Lower leg skin (tissue), 3 donors: ENCODE data around the gene SHISAL2B.

Experiments
- CTCF ChIP-seq, 3 donors: fragments of 450-650 bp; IDR thresholded peaks; one replicate each; pipeline ENCODE4 v1.5.1; 2016; ENCODE audit warnings: antibody characterized with exemption in 3 of 3, mild to moderate bottlenecking in 3 of 3, moderate library complexity in 2 of 3
- POLR2A ChIP-seq, 2 donors: fragments of 450-650 bp; IDR thresholded peaks; one replicate each; pipeline ENCODE4 v1.6.1; 2016 to 2017; ENCODE audit warnings: antibody characterized with exemption in 2 of 2, mild to moderate bottlenecking in 1 of 2, moderate library complexity in 1 of 2

GRCh38 chr5:64649512-64649911, 40.8 kb upstream of the SHISAL2B start:
- TF ChIP-seq CTCF (IDR thresholded peaks at IDR 0.05): no peak
- TF ChIP-seq POLR2A (IDR thresholded peaks at IDR 0.05): no peak
